Kidney epithelial cell (primary cell): ENCODE measurements around the gene ATG16L2. TPM values are rescaled to one million over a fixed set of nuclear protein-coding genes. Genes with fewer than 3 reads are reported as not detected.

Experiments
- DNase-seq: peaks from one replicate; pipeline ENCODE4 v3.0.0-alpha.2; 2010; ENCODE audit warnings: low read depth
- H3K27me3 ChIP-seq: 2 replicates; pipeline ENCODE4 v1.6.0; 2011; ENCODE audit warnings: low read length; ENCODE audit not compliant: control insufficient read depth, insufficient read depth
- H3K36me3 ChIP-seq: 2 replicates; pipeline ENCODE4 v1.5.1; 2011; ENCODE audit warnings: low read length; ENCODE audit not compliant: control insufficient read depth, insufficient read depth
- H3K4me3 ChIP-seq: 2 replicates; pipeline ENCODE4 v1.5.1; 2011; ENCODE audit warnings: low read depth, mild to moderate bottlenecking, control low read depth, low read length
- total RNA-seq: library from RNA; depleted of rRNA; stranded (reverse); fragments of >200 nt; gene quantifications from 2 replicates; pipeline ENCODE4 v1.2.3, GENCODE V29; 2015
- TF ChIP-seq, protein P1 (sequence below): IDR thresholded peaks from 2 replicates; pipeline ENCODE4 v1.5.1; 2011; ENCODE audit warnings: mild to moderate bottlenecking, moderate library complexity, low read length, control low read depth, inconsistent platforms; ENCODE audit not compliant: insufficient read depth, poor library complexity, severe bottlenecking

ATG16L2 gene
- total RNA-seq, 1 donor from 2014 or later = 12.8 TPM

- peak overlapping the region; percentile 49 for H3K4me3 ChIP-seq
- TF ChIP-seq, protein P1, sequence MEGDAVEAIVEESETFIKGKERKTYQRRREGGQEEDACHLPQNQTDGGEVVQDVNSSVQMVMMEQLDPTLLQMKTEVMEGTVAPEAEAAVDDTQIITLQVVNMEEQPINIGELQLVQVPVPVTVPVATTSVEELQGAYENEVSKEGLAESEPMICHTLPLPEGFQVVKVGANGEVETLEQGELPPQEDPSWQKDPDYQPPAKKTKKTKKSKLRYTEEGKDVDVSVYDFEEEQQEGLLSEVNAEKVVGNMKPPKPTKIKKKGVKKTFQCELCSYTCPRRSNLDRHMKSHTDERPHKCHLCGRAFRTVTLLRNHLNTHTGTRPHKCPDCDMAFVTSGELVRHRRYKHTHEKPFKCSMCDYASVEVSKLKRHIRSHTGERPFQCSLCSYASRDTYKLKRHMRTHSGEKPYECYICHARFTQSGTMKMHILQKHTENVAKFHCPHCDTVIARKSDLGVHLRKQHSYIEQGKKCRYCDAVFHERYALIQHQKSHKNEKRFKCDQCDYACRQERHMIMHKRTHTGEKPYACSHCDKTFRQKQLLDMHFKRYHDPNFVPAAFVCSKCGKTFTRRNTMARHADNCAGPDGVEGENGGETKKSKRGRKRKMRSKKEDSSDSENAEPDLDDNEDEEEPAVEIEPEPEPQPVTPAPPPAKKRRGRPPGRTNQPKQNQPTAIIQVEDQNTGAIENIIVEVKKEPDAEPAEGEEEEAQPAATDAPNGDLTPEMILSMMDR = no peak
- no peaks in the 10 kb centered on the region for H3K36me3 ChIP-seq
- H3K27me3 ChIP-seq = no peaks in the 10 kb centered on the region
- no peak for DNase-seq
Measured at GRCh38 chr11:72782081-72782920, 31.9 kb upstream of the ATG16L2 start.

GRCh38 chr11:72783144-72783905 lies 30.9 kb upstream of the ATG16L2 start:
- TF ChIP-seq, protein P1 = no peak
- no peak for DNase-seq
- Histone ChIP-seq H3K27me3 (no peaks in the 10 kb centered on the region), H3K4me3 (no peak overlapping the region), H3K36me3 (no peaks in the 10 kb centered on the region)

- H3K36me3 ChIP-seq = no peaks in the 10 kb centered on the region
- H3K27me3 ChIP-seq = no peaks in the 10 kb centered on the region
- TF ChIP-seq, protein P1 = no peak
- no peak overlapping the region for H3K4me3 ChIP-seq
- DNase-seq = no peak
Measured at GRCh38 chr11:72784662-72785061, 29.5 kb upstream of the ATG16L2 start.

DNA sequence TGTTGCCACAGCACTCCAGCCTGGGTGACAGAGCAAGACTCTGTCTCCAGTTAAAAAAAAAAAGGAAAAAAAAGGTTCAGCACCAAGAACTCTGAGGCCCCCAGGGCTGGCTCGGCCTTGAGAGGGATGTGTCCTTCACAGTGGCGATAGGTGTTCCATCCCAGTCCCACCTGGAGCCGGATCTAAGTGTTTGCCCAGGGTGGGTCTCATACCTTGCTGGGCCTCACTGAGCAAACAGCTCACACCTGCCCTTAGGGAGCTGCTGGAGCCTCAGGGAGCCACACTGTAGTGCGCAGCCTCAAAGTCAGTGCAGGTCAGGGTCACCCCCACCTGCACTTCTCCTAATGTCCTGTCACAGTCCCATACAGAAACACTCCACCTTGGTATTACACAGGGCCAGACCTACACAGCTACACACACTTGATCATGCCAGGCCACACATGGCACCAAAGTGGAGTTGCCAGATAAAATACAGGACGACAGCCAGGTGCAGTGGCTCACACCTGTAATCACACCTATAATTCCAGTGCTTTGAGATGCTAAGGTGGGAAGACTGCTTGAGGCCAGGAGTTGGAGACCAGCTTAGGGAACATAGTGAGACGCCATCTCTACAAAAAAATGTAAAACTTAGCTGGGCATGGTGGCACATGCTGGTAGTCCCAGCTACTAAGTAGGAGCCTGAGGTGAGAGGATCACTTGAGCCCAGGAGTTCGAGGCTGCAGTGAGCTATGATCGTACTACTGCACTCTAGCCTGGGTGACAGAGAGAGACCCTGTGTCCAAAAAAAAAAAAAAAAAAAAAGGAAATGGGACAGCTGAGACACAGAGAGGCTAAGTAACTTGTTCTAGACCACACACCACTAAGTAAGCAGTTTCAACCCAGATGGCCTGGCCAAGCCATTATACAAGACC lies 27.7 kb upstream of the ATG16L2 start:
- TF ChIP-seq, protein P1 = no peak
- no peaks in the 10 kb centered on the region for H3K36me3 ChIP-seq
- no peak for DNase-seq
- H3K27me3 ChIP-seq = no peaks in the 10 kb centered on the region
- H3K4me3 ChIP-seq = no peak overlapping the region

- TF ChIP-seq, protein P1 = no peak
- no peak for DNase-seq
- Histone ChIP-seq H3K4me3 (no peak overlapping the region), H3K36me3 (no peaks in the 10 kb centered on the region), H3K27me3 (no peaks in the 10 kb centered on the region)
Measured at GRCh38 chr11:72787216-72788104, 26.8 kb upstream of the ATG16L2 start.
